Chondrocyte (in vitro differentiated cells): ENCODE measurements around the gene SLC41A2. TPM values are rescaled to one million over a fixed set of nuclear protein-coding genes. Genes with fewer than 3 reads are reported as not detected.

Experiments
- DNase-seq: peaks from one replicate; pipeline ENCODE4 v3.0.0; 2021; ENCODE audit warnings: mixed read lengths, low spot score
- H3K27ac Mint-ChIP-seq: one replicate; pipeline ENCODE4 v1.8.0; 2021; ENCODE audit warnings: mild to moderate bottlenecking, moderate library complexity, mixed read lengths; ENCODE audit not compliant: unreplicated experiment
- H3K27me3 Mint-ChIP-seq: 2 replicates; pipeline ENCODE4 v1.8.0; 2021; ENCODE audit warnings: low read depth, mixed read lengths
- H3K36me3 Mint-ChIP-seq: 2 replicates; pipeline ENCODE4 v1.8.0; 2021; ENCODE audit warnings: low read depth, mixed read lengths
- H3K4me1 Mint-ChIP-seq: 2 replicates; pipeline ENCODE4 v1.8.0; 2021; ENCODE audit warnings: low read depth, mild to moderate bottlenecking, mixed read lengths
- H3K4me3 Mint-ChIP-seq: one replicate; pipeline ENCODE4 v1.8.0; 2021; ENCODE audit warnings: mild to moderate bottlenecking, moderate library complexity, mixed read lengths; ENCODE audit not compliant: unreplicated experiment
- H3K9me3 Mint-ChIP-seq: 2 replicates; pipeline ENCODE4 v1.8.0; 2021; ENCODE audit warnings: low read depth, mixed read lengths
- total RNA-seq: library from RNA; stranded (reverse); gene quantifications from 3 replicates; pipeline ENCODE4 v1.2.1, GENCODE V29; 2021
- TF ChIP-seq, protein P1 (sequence below): fragments of 200-600 bp; sonication (generic); IDR thresholded peaks from 2 replicates; pipeline ENCODE4 v1.5.0; 2021; ENCODE audit warnings: antibody characterized with exemption, mild to moderate bottlenecking, moderate library complexity

Gene SLC41A2
- total RNA-seq, 1 donor from 2014 or later: 46.0 TPM

DNA sequence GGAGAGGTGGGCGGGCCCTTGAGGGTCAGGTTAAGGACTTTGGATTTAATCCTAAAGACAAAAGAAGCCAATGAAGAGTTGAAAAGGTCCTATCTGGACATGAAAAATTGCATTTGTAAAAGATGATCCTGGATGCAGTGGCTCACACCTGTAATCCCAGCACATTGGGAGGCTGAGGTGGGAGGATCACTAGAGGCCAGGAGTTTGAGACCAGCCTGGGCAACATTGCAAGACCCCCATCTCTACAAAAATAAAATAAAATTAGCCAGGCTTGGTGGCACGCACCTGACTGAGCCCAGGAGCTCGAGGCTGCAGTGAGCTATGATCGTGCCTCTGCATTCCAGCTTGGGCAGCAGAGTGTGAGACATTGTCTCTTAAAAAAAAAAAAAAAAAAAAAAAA, 2.4 kb upstream of the SLC41A2 start:
- Mint-ChIP-seq H3K4me1 (peaks cover 40% of the 10 kb centered on the region), H3K9me3 (no peaks in the 10 kb centered on the region), H3K4me3 (no peak overlapping the region), H3K36me3 (no peaks in the 10 kb centered on the region), H3K27ac (no peak overlapping the region), H3K27me3 (no peaks in the 10 kb centered on the region)
- no peak for DNase-seq
- TF ChIP-seq, protein P1, sequence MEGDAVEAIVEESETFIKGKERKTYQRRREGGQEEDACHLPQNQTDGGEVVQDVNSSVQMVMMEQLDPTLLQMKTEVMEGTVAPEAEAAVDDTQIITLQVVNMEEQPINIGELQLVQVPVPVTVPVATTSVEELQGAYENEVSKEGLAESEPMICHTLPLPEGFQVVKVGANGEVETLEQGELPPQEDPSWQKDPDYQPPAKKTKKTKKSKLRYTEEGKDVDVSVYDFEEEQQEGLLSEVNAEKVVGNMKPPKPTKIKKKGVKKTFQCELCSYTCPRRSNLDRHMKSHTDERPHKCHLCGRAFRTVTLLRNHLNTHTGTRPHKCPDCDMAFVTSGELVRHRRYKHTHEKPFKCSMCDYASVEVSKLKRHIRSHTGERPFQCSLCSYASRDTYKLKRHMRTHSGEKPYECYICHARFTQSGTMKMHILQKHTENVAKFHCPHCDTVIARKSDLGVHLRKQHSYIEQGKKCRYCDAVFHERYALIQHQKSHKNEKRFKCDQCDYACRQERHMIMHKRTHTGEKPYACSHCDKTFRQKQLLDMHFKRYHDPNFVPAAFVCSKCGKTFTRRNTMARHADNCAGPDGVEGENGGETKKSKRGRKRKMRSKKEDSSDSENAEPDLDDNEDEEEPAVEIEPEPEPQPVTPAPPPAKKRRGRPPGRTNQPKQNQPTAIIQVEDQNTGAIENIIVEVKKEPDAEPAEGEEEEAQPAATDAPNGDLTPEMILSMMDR: no peak

DNA sequence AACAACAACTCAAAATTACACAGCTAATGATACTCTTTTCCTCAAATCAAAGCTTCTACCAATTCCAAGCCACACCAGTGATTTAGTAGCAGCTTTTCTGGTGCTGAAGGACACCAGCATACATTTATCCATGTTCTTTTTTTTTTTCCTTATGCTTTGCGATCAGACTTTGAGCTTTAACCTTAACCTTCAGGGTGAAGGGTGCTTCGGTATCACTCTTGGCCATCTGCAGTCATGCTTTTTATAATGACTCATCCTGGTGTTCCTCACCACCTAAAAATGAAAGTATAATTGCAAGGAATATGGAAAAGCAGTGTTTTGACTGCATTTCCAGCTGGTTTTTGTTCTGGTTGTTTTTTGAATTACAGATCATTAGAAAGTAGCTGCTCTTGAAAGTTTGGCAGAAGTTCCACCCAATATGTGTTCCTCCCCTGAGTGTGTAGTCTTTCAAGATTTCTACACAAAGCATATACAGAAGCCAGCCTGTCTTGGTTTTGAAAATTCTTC, 1.3 kb upstream of the SLC41A2 start:
- Mint-ChIP-seq H3K9me3 (no peaks in the 10 kb centered on the region), H3K27me3 (no peaks in the 10 kb centered on the region), H3K4me1 (peaks cover 43% of the 10 kb centered on the region), H3K27ac (peak overlapping the region; percentile 92), H3K36me3 (no peaks in the 10 kb centered on the region), H3K4me3 (peak overlapping the region; percentile 77)
- TF ChIP-seq, protein P1: no peak
- DNase-seq: no peak

DNA sequence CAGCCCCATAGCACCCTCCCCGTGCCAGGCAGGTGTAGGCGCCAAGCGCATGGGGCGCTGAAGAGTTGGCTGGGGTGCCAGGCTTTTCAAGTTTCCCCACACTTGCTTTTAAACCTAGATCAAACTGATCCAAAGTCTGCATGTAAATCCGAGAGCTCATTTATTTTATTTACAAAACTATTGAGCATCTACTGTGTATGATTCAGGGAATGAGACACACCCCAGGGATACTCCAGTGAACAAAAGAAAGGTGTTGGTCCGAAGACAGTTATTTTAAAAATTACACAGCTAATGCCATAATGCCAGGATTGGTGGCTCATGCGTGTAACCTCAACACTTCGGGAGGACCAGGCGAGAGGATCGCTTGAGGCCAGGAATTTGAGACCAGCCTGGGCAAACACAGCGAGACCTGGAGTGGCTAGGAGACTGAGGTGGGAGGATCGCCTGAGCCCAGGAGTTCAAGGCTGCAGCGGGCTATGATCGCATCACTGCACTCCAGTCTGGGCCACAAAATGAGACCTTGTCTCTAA, 780 bp upstream of the SLC41A2 start:
- DNase-seq: no peak
- Mint-ChIP-seq H3K27me3 (no peaks in the 10 kb centered on the region), H3K4me3 (peak overlapping the region; percentile 77), H3K36me3 (no peaks in the 10 kb centered on the region), H3K9me3 (no peaks in the 10 kb centered on the region), H3K27ac (peak overlapping the region; percentile 92), H3K4me1 (peaks cover 47% of the 10 kb centered on the region)
- TF ChIP-seq, protein P1: no peak

DNA sequence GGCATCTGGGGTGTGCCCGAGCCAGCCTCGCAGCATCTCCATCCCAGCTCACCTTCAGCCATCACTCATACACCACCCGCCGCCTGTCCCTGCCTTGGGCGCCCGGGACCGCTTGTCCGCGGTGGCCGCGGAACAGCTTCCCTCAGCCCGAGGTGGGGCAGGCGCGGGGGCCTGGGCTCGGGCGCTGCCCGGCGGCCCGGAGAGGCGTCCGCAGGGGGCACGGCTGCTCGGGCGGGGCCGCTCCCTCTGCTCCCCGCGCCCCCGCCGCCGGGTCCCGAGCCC, 430 bp downstream of the SLC41A2 start:
- Mint-ChIP-seq H3K36me3 (no peaks in the 10 kb centered on the region), H3K4me3 (peak overlapping the region; percentile 79), H3K4me1 (peaks cover 58% of the 10 kb centered on the region), H3K27ac (peak overlapping the region; percentile 66), H3K27me3 (no peaks in the 10 kb centered on the region), H3K9me3 (no peaks in the 10 kb centered on the region)
- TF ChIP-seq, protein P1: no peak
- DNase-seq: no peak

DNA sequence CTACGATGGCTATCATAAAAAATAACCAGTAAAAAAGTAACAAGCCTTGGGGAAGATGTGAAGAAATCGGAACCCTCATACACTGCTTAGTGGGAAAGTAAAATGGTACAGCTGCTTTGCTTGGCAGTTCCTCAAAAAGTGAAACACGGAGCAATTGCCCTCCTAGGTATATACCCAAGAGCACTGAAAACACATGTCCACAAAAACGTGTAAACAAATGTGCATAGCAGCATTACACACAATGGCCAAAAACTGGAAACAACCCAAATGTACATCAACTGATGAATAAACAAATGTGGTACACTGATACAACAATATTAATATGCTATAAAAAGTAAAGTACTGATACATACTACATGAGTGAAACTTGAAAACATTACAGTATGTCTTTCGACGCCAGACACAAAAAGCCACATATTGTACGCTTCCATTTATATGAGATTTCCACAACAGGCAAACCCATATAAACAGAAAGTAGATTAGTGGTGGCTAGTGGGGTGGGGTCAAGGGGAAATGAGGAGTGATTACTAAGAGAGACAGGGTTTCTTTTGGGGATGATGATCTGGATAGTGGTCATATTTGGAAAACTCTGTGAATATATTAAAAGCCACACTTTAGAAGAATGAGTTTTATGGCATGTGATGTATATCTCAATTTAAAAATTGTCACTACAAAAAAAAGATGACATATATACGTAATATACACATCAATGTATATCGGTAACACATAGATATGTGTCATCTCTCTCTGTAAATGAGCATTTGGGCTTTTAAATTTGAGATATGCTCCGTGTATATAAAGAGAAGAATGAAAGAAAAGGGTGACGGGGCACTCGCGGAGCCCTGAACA, 996 bp downstream of the SLC41A2 start:
- peak overlapping the region; percentile 66 for H3K27ac Mint-ChIP-seq
- TF ChIP-seq, protein P1: no peak
- H3K9me3 Mint-ChIP-seq: no peaks in the 10 kb centered on the region
- H3K36me3 Mint-ChIP-seq: no peaks in the 10 kb centered on the region
- peak overlapping the region; percentile 79 for H3K4me3 Mint-ChIP-seq
- H3K27me3 Mint-ChIP-seq: no peaks in the 10 kb centered on the region
- DNase-seq: no peak
- peaks cover 64% of the 10 kb centered on the region for H3K4me1 Mint-ChIP-seq
